Natural killer cell treated with Interleukin-12 subunit alpha and Interleukin-12 subunit beta and Interleukin-15 and Interleukin-18, amount 100 ng/mL, for 72 hours (primary cell): ENCODE data around the gene NLGN3. TPM values are rescaled to one million over a fixed set of nuclear protein-coding genes. Genes with fewer than 3 reads are reported as not detected.
A peak's percentile ranks its signal among the peaks of the same experiment; 100 is the strongest.

Source experiments
- ATAC-seq, 2 donors: fragments of 150-1000 bp; cut with Tn5 transposase in 1 of 2; sonication (Bioruptor Pico), chemical (Tn5 transposase) in 1 of 2; 2 replicates each; pipeline ENCODE4 v1.10.0; 2021
- DNase-seq: peaks from one replicate; pipeline ENCODE4 v3.0.0; 2022; ENCODE audit warnings: low spot score
- H3K27ac Mint-ChIP-seq, 2 donors: 1 replicate in 1 of 2; 2 replicates in 1 of 2; pipeline ENCODE4 v1.8.0; 2022; ENCODE audit warnings: mixed read lengths in 2 of 2, mild to moderate bottlenecking in 1 of 2, moderate library complexity in 1 of 2
- H3K27me3 Mint-ChIP-seq, 2 donors: 1 replicate in 1 of 2; 2 replicates in 1 of 2; pipeline ENCODE4 v1.8.0; 2022; ENCODE audit warnings: mixed read lengths in 2 of 2
- H3K36me3 Mint-ChIP-seq: one replicate; pipeline ENCODE4 v1.8.0; 2022; ENCODE audit warnings: mixed read lengths
- H3K4me1 Mint-ChIP-seq, 2 donors: 1 replicate in 1 of 2; 2 replicates in 1 of 2; pipeline ENCODE4 v1.8.0; 2022; ENCODE audit warnings: low read depth in 2 of 2, mixed read lengths in 2 of 2, mild to moderate bottlenecking in 1 of 2
- H3K4me3 Mint-ChIP-seq: one replicate; pipeline ENCODE4 v1.8.0; 2022; ENCODE audit warnings: mixed read lengths
- H3K9me3 Mint-ChIP-seq: 2 replicates; pipeline ENCODE4 v1.8.0; 2022; ENCODE audit warnings: mixed read lengths
- total RNA-seq, 2 donors: library from RNA; stranded (reverse); gene quantifications; one replicate each; pipeline ENCODE4 v1.2.3, GENCODE V29; 2022

NLGN3 gene
- total RNA-seq = 1 to 10 TPM in 1 of 2 donors, under 1 TPM in 1; 0.78 to 1.6 TPM

- no peak within 1 kb of the TSS for H3K27ac Mint-ChIP-seq
- ATAC-seq (no peak), DNase-seq (no peak)
- H3K4me1 Mint-ChIP-seq = peaks cover 10 to 16% of the 10 kb centered on the region in 2 donors
- H3K4me3 Mint-ChIP-seq = no peak within 1 kb of the TSS
- H3K36me3 Mint-ChIP-seq = no peaks in the 10 kb centered on the region
- no peaks in the 10 kb centered on the region for H3K9me3 Mint-ChIP-seq
- H3K27me3 Mint-ChIP-seq = peaks cover 0 to 3% of the 10 kb centered on the region in 2 donors
Measured at GRCh38 chrX:71144651-71145050, at the start of gene NLGN3. Gene NLGN3 (plus strand): TSS chrX:71144841. CDS start chrX:71147750, 2,909 bp downstream.

GRCh38 chrX:71095033-71095432, 49.6 kb upstream of the NLGN3 start:
- peak overlapping the region; percentile 77 to 88 for H3K27ac Mint-ChIP-seq
- no peaks in the 10 kb centered on the region for H3K36me3 Mint-ChIP-seq
- ATAC-seq = no peak

DNA sequence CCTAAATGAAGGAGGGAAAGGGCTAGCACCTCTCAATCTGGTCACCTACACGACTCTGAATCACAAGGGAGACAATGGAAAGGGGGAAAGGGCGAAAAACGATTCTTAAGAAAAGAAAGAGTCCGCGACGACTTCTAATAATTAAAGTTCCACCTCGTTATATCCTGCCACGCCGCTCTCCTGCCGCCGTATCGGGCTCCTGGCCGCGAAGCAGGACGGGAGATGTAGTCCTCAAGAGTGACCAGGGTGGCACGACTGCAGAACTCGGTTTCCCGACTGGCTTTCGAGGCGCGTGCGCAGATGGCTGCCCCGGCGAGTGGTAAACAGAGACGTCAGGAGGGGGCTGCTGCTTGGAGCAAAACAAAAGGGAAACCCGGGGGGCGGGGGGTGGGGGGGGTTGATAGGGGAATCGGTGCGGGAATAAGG, 49.1 kb upstream of the NLGN3 start, which contains the start of gene FOXO4:
Gene FOXO4, plus strand, starts transcription at position 297 of the 426 bp plus-strand sequence. CDS start 678 bp downstream, outside the sequence.
- Mint-ChIP-seq H3K27me3 (peaks cover 0 to 18% of the 10 kb centered on the region in 2 donors), H3K4me3 (peak within 1 kb of the TSS; percentile 99), H3K27ac (peak within 1 kb of the TSS; percentile 77 to 88), H3K36me3 (no peaks in the 10 kb centered on the region), H3K4me1 (peaks cover 17 to 22% of the 10 kb centered on the region in 2 donors), H3K9me3 (no peaks in the 10 kb centered on the region)
- DNase-seq = peak; percentile 91
- peak; percentile 92 to 96 for ATAC-seq

More at GRCh38 chrX:71095033-71095432, 49.6 kb upstream of the NLGN3 start:
- no peak for DNase-seq
- H3K4me3 Mint-ChIP-seq = peak overlapping the region; percentile 99
- H3K27me3 Mint-ChIP-seq = peaks cover 0 to 16% of the 10 kb centered on the region in 2 donors
- H3K9me3 Mint-ChIP-seq = no peaks in the 10 kb centered on the region
- H3K4me1 Mint-ChIP-seq = peaks cover 15 to 20% of the 10 kb centered on the region in 2 donors

DNA sequence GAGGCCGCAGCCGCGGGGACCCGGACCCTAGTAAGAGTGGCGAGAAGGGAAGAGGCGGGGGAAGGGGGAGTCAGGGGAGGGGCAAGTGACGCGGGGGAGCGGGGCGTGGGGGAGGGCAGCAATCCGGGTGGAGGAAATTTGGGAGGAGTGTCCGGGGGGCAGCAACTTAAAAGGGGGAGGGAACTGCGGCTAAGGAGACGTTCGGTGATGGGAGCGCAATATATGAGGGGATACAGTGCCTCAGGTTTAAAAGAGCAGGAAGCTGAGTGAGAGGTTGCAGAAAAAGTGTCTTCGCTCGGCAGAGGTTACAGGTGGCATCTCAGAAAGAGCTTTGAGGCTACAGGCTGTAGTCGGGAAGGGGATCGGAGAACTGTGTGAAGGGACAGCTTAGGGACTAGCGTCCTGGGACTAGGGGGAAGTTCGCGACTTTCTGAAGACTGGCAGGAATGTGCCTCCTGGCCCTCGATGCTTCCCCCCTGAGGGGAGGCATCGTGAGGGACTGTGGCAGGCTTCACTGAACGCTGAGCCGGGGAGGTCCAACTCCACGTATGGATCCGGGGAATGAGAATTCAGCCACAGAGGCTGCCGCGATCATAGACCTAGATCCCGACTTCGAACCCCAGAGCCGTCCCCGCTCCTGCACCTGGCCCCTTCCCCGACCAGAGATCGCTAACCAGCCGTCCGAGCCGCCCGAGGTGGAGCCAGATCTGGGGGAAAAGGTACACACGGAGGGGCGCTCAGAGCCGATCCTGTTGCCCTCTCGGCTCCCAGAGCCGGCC, 48.5 kb upstream of the NLGN3 start:
- peak overlapping the region; percentile 77 to 88 for H3K27ac Mint-ChIP-seq
- peak overlapping the region; percentile 99 for H3K4me3 Mint-ChIP-seq
- H3K36me3 Mint-ChIP-seq = no peaks in the 10 kb centered on the region
- peaks cover 19 to 27% of the 10 kb centered on the region in 2 donors for H3K4me1 Mint-ChIP-seq
- peaks cover 0 to 19% of the 10 kb centered on the region in 2 donors for H3K27me3 Mint-ChIP-seq
- ATAC-seq (peak; percentile 71 to 77), DNase-seq (peak; percentile 67)
- H3K9me3 Mint-ChIP-seq = no peaks in the 10 kb centered on the region

DNA sequence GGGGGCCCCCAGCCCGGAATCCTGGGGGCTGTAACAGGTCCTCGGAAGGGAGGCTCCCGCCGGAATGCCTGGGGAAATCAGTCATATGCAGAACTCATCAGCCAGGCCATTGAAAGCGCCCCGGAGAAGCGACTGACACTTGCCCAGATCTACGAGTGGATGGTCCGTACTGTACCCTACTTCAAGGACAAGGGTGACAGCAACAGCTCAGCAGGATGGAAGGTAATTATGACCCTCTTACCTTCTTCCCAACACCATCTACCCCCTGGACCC, 47.9 kb upstream of the NLGN3 start:
- Mint-ChIP-seq H3K27ac (peak overlapping the region in 1 of 2 donors; percentile 88), H3K4me1 (peaks cover 19 to 32% of the 10 kb centered on the region in 2 donors), H3K27me3 (peaks cover 0 to 19% of the 10 kb centered on the region in 2 donors), H3K9me3 (no peaks in the 10 kb centered on the region), H3K4me3 (peak overlapping the region; percentile 99), H3K36me3 (no peaks in the 10 kb centered on the region)
- ATAC-seq (no peak), DNase-seq (no peak)

DNA sequence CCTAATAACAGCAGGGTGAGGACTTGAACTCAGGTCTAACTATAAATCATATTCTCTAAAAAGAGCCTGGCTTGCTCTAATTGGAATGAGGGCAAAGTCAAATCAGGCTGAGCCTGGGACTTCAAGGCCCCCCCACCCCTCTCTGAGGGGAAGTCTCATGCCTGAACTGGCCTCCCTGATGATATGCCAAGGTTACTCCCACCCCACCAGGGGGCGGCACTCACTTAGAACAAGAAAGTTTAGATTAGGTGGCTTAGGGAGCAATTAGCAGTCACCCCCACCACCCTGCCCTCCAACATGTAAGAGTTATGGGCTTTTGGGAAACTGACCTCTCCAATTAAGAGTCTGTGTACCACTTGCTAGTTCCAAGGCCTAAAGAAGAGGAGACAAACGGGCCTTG, 46.3 kb upstream of the NLGN3 start:
- Mint-ChIP-seq H3K27ac (peak overlapping the region in 1 of 2 donors; percentile 30), H3K36me3 (no peaks in the 10 kb centered on the region), H3K4me1 (peaks cover 24 to 42% of the 10 kb centered on the region in 2 donors), H3K27me3 (peaks cover 0 to 19% of the 10 kb centered on the region in 2 donors), H3K9me3 (no peaks in the 10 kb centered on the region), H3K4me3 (peak overlapping the region; percentile 56)
- DNase-seq (peak; percentile 78), ATAC-seq (peak; percentile 45 to 52)

DNA sequence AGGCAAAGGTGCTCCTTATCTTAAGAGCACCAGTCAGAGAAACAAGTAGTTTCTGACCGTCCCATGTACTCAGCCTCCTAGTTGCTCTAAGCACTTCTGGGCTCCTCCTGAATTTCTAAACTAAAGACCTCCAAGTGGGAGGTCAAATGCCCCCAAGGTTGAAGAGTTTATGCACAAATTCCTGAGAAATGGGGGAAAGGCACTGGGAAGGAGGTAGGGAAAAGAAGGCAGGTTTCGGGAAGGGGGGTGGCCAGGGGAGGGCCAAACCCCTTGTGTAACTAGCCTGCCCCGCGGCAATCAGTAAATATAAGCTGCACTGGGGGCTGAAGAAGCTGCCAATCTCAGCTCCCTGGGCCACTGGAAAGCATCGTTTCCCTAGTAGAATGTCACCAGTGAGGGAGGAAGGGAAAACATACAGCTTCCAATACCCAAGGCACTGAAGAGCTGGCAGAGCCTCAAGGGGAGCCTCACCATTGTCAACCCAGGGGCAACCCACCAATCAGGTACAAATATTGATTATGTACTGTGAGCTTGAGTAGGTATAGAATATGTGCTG, 45.6 kb upstream of the NLGN3 start:
- no peak for DNase-seq
- Mint-ChIP-seq H3K27ac (peak overlapping the region; percentile 30 to 69), H3K4me1 (peaks cover 28 to 49% of the 10 kb centered on the region in 2 donors), H3K4me3 (no peak overlapping the region), H3K36me3 (no peaks in the 10 kb centered on the region), H3K9me3 (no peaks in the 10 kb centered on the region), H3K27me3 (peaks cover 0 to 14% of the 10 kb centered on the region in 2 donors)
- ATAC-seq = no peak

DNA sequence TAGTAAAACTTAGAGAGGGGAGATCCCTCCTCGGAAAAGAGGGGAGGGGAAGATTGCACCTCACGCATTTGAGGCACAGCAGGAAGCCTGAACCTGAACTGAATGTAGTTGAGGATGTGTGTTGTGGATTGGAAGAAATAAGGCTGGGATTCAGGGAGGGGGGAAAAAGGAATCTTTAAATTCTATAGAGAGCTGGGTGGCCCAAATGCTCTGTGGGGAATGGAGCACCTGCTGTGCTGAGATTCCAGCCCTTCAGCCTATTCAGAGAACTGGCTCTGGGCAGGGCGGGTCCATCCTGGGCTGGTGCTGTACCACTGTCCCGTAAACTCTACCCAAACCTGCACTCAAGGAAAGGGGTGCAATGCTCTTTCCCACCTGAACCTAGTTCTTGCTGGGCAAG, 44.9 kb upstream of the NLGN3 start:
- DNase-seq (no peak), ATAC-seq (no peak)
- Mint-ChIP-seq H3K4me3 (no peak overlapping the region), H3K27me3 (peaks cover 0 to 13% of the 10 kb centered on the region in 2 donors), H3K27ac (peak overlapping the region; percentile 30 to 69), H3K9me3 (no peaks in the 10 kb centered on the region), H3K4me1 (peaks cover 34 to 56% of the 10 kb centered on the region in 2 donors), H3K36me3 (no peaks in the 10 kb centered on the region)

DNA sequence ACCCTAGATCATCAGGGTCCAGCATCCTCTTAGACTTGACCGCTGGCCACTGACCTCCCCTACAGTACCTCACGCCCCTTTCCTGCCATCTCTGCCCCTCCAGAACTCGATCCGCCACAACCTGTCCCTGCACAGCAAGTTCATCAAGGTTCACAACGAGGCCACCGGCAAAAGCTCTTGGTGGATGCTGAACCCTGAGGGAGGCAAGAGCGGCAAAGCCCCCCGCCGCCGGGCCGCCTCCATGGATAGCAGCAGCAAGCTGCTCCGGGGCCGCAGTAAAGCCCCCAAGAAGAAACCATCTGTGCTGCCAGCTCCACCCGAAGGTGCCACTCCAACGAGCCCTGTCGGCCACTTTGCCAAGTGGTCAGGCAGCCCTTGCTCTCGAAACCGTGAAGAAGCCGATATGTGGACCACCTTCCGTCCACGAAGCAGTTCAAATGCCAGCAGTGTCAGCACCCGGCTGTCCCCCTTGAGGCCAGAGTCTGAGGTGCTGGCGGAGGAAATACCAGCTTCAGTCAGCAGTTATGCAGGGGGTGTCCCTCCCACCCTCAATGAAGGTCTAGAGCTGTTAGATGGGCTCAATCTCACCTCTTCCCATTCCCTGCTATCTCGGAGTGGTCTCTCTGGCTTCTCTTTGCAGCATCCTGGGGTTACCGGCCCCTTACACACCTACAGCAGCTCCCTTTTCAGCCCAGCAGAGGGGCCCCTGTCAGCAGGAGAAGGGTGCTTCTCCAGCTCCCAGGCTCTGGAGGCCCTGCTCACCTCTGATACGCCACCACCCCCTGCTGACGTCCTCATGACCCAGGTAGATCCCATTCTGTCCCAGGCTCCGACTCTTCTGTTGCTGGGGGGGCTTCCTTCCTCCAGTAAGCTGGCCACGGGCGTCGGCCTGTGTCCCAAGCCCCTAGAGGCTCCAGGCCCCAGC, 43.8 kb upstream of the NLGN3 start:
- H3K4me3 Mint-ChIP-seq = no peak overlapping the region
- H3K36me3 Mint-ChIP-seq = no peaks in the 10 kb centered on the region
- peaks cover 0 to 10% of the 10 kb centered on the region in 2 donors for H3K27me3 Mint-ChIP-seq
- no peak for DNase-seq
- no peaks in the 10 kb centered on the region for H3K9me3 Mint-ChIP-seq
- peak overlapping the region; percentile 33 to 45 for H3K27ac Mint-ChIP-seq
- peaks cover 31 to 58% of the 10 kb centered on the region in 2 donors for H3K4me1 Mint-ChIP-seq
- no peak for ATAC-seq

DNA sequence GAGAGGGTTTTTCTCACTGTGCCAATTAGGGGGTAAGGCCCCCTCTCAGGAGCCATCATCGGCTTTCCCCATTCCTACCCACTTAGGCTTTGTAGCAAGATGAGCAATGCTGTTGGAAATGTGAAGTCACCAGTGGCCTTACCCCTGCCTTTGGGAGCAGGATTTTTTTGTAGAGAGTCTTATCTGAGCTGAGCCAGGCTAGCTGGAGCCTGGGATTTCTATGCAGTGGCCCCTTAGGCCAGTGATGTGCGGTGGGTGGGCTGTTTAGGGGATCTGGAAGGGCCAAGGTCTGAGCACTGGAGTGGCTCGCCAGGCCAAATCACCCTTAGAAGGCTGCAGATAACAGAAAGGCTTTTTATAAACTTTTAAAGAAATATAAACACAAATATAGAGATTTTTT, 42.3 kb upstream of the NLGN3 start:
- H3K4me3 Mint-ChIP-seq = no peak overlapping the region

GRCh38 chrX:71103110-71103983, 41.3 kb upstream of the NLGN3 start:
- Mint-ChIP-seq H3K27me3 (peaks cover 0 to 10% of the 10 kb centered on the region in 2 donors), H3K4me3 (peak overlapping the region; percentile 90), H3K4me1 (peaks cover 53 to 69% of the 10 kb centered on the region in 2 donors), H3K36me3 (peaks cover 11% of the 10 kb centered on the region), H3K9me3 (no peaks in the 10 kb centered on the region), H3K27ac (peak overlapping the region; percentile 87 to 91)
- DNase-seq = peak; percentile 69
- peak; percentile 72 to 77 for ATAC-seq

More for the DNA sequence above, 42.3 kb upstream of the NLGN3 start:
- DNase-seq (no peak), ATAC-seq (no peak)
- Mint-ChIP-seq H3K36me3 (peaks cover 6% of the 10 kb centered on the region), H3K4me1 (peaks cover 43 to 65% of the 10 kb centered on the region in 2 donors), H3K27me3 (peaks cover 0 to 10% of the 10 kb centered on the region in 2 donors), H3K9me3 (no peaks in the 10 kb centered on the region), H3K27ac (peak overlapping the region; percentile 87 to 91)

DNA sequence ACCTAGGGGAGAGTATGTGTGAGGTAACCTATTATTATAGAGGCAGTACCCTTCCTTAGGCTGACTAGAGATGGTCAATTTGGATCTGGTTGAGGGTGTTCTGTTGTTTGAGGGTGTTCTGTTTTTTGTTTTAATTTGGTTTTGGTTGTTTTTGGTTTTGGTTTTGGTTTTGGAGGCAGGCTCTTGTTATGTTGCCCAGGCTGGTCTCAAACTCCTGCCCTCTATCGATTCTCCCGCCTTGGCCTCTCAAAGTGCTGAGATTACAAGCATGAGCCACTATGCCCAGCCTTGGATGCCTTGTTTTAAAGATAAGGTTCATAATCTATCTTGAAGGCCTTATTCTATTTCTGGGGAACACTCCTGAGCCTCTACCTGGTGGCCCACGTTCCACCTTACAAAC, 39.0 kb upstream of the NLGN3 start:
- Mint-ChIP-seq H3K27ac (peak overlapping the region; percentile 91 to 98), H3K9me3 (no peaks in the 10 kb centered on the region), H3K27me3 (peaks cover 0 to 3% of the 10 kb centered on the region in 2 donors), H3K4me3 (peak overlapping the region; percentile 88), H3K4me1 (peaks cover 64 to 70% of the 10 kb centered on the region in 2 donors), H3K36me3 (peaks cover 20% of the 10 kb centered on the region)
- ATAC-seq (no peak), DNase-seq (no peak)
